D721Med (cell line): Measurements from ENCODE around the gene AIG1.

ENCODE experiments used
- DNase-seq: peaks from one replicate; pipeline ENCODE4 v3.0.0; 2011; ENCODE audit warnings: low spot score; ENCODE audit not compliant: insufficient read length
- FAIRE-seq: peaks from 2 replicates; lab custom pipeline; 2011; peaks lifted over from hg19 to GRCh38; lab: Jason Lieb, UNC
- CTCF ChIP-seq: IDR thresholded peaks from 2 replicates; pipeline ENCODE4 v1.5.1; 2012; ENCODE audit warnings: mild to moderate bottlenecking, control low read depth; ENCODE audit not compliant: insufficient read depth; ENCODE audit errors: missing control alignments

Gene AIG1

GRCh38 chr6:143064271-143064670 lies 3.6 kb downstream of the AIG1 start:
- FAIRE-seq (no peak), DNase-seq (no peak)
- no peak for TF ChIP-seq CTCF

- FAIRE-seq (no peak), DNase-seq (no peak)
- TF ChIP-seq CTCF, result no peak
Measured at GRCh38 chr6:143064951-143065683, 4.4 kb downstream of the AIG1 start.

- DNase-seq (no peak), FAIRE-seq (no peak)
- TF ChIP-seq CTCF, result no peak
Measured at GRCh38 chr6:143068001-143068400, 7.3 kb downstream of the AIG1 start.

- FAIRE-seq (no peak), DNase-seq (no peak)
- TF ChIP-seq CTCF, result no peak
Measured at GRCh38 chr6:143074101-143074500, 13.4 kb downstream of the AIG1 start.

- DNase-seq (no peak), FAIRE-seq (no peak)
- TF ChIP-seq CTCF, result no peak
Measured at GRCh38 chr6:143074670-143075318, 14.1 kb downstream of the AIG1 start.

- no peak for DNase-seq
- TF ChIP-seq CTCF, result no peak
- no peak for FAIRE-seq
Measured at GRCh38 chr6:143078468-143079324, 18.0 kb downstream of the AIG1 start.
